Gastrocnemius medialis (tissue), 4 donors: Measurements from ENCODE around the gene STAMBPL1. TPM values are rescaled to one million over a fixed set of nuclear protein-coding genes. Genes with fewer than 3 reads are reported as not detected.

ENCODE experiments used
- ATAC-seq, 2 donors: fragments of 150-250 bp; one replicate each; pipeline ENCODE4 v1.9.1; 2016
- DNase-seq, 2 donors: peaks; one replicate each; pipeline ENCODE4 v3.0.0-alpha.2; 2019
- H3K27ac ChIP-seq, 4 donors: fragments of 200-600 bp; sonication (generic); 1 replicate in 1 of 4; 2 replicates in 3 of 4; pipeline ENCODE4 v1.5.1; 2016 to 2018; ENCODE audit warnings: mild to moderate bottlenecking in 2 of 4, moderate library complexity in 1 of 4
- H3K27me3 ChIP-seq, 3 donors: fragments of 200-600 bp; sonication (generic) in 2 of 3; 1 replicate in 1 of 3; 2 replicates in 2 of 3; pipeline versions ENCODE4 v1.5.1 to v1.6.0; 2016 to 2019; ENCODE audit warnings: mild to moderate bottlenecking in 1 of 3, moderate library complexity in 1 of 3
- H3K36me3 ChIP-seq, 2 donors: fragments of 200-600 bp; sonication (generic) in 1 of 2; one replicate each; pipeline ENCODE4 v1.5.1; 2017 to 2018
- H3K4me1 ChIP-seq, 2 donors: fragments of 200-600 bp; sonication (generic) in 1 of 2; one replicate each; pipeline ENCODE4 v1.5.1; 2016 to 2017; ENCODE audit warnings: mild to moderate bottlenecking in 2 of 2
- H3K4me3 ChIP-seq, 4 donors: fragments of 200-600 bp; sonication (generic) in 3 of 4; 1 replicate in 1 of 4; 2 replicates in 3 of 4; pipeline ENCODE4 v1.5.1; 2016 to 2019; ENCODE audit warnings: mild to moderate bottlenecking in 2 of 4
- H3K9me3 ChIP-seq, 3 donors: fragments of 200-600 bp; sonication (generic) in 2 of 3; 1 replicate in 1 of 3; 2 replicates in 2 of 3; pipeline ENCODE4 v1.5.1; 2016 to 2019
- CTCF ChIP-seq, 5 experiments: fragments of 450-650 bp in 3 of 5; fragments of 200-600 bp in 2 of 5; sonication (generic) in 2 of 5; IDR thresholded peaks in 4 of 5; conservative IDR thresholded peaks in 1 of 5; 1 replicate in 4 of 5; 2 replicates in 1 of 5; pipeline ENCODE4 v1.5.1; 2016 to 2019; ENCODE audit warnings: antibody characterized with exemption in 5 of 5, mild to moderate bottlenecking in 3 of 5, moderate library complexity in 3 of 5
- POLR2A ChIP-seq, 2 donors: fragments of 450-650 bp; IDR thresholded peaks; one replicate each; pipeline ENCODE4 v1.6.1; 2017; ENCODE audit warnings: antibody characterized with exemption in 2 of 2, mild to moderate bottlenecking in 2 of 2, moderate library complexity in 2 of 2
- in situ Hi-C, 4 donors: fragments of 200-750 bp; cut with MboI; loops; one replicate each; pipeline versions ENCODE4 v1.15.0 to v1.8.0; 2017; ENCODE audit warnings: low sequenced_read_pairs in 4 of 4
- intact Hi-C: fragments of 100-400 bp; cut with DNase I; formaldehyde crosslinking; loops from one replicate; pipeline ENCODE4 v1.15.1; 2023; ENCODE audit warnings: low total_unique reads
- total RNA-seq, 4 donors: library from RNA; depleted of rRNA; stranded (reverse); fragments of >200 nt; gene quantifications; one replicate each; pipeline versions ENCODE4 v1.1.0 to v1.2.3, GENCODE V29; 2016

STAMBPL1 gene
- total RNA-seq, 4 donors from 2014 or later: 0.72 to 1.4 (median 1.0) TPM

- Histone ChIP-seq H3K27me3 (no peaks in the 10 kb centered on the region), H3K9me3 (no peaks in the 10 kb centered on the region), H3K4me1 (peaks cover 0 to 5% of the 10 kb centered on the region in 2 donors), H3K36me3 (no peaks in the 10 kb centered on the region), H3K27ac (no peak overlapping the region), H3K4me3 (no peak overlapping the region)
- ATAC-seq (no peak), DNase-seq (no peak)
- TF ChIP-seq CTCF (IDR thresholded peaks at IDR 0.05 in 4 of 5, conservative IDR thresholded peaks at IDR 0.05 in 1 of 5): no peak
- no peak for TF ChIP-seq POLR2A (IDR thresholded peaks at IDR 0.05)
- in situ Hi-C loops: no loop called here
- intact Hi-C loops: no loop called here
These were observed 38.3 kb downstream of the STAMBPL1 start for GRCh38 chr10:88918191-88918905.

GRCh38 chr10:88919041-88919440 is 39.0 kb downstream of the STAMBPL1 start:
- DNase-seq: no peak
- Histone ChIP-seq H3K27me3 (no peaks in the 10 kb centered on the region), H3K9me3 (no peaks in the 10 kb centered on the region), H3K36me3 (no peaks in the 10 kb centered on the region), H3K4me3 (no peak overlapping the region), H3K27ac (no peak overlapping the region), H3K4me1 (peaks cover 0 to 5% of the 10 kb centered on the region in 2 donors)
- TF ChIP-seq CTCF (IDR thresholded peaks at IDR 0.05 in 4 of 5, conservative IDR thresholded peaks at IDR 0.05 in 1 of 5): no peak
- TF ChIP-seq POLR2A (IDR thresholded peaks at IDR 0.05): no peak
- ATAC-seq: no peak
- in situ Hi-C loops (no loop called here), intact Hi-C loops (no loop called here)

GRCh38 chr10:88920198-88920597 is 40.2 kb downstream of the STAMBPL1 start:
- no peak for ATAC-seq
- no peak for DNase-seq
- no peaks in the 10 kb centered on the region for H3K27me3 ChIP-seq

GRCh38 chr10:88920986-88921593 is 41.0 kb downstream of the STAMBPL1 start:
- H3K4me1 ChIP-seq: peaks cover 6 to 7% of the 10 kb centered on the region in 2 donors
- TF ChIP-seq POLR2A (IDR thresholded peaks at IDR 0.05) (no peak), CTCF (IDR thresholded peaks at IDR 0.05 in 4 of 5, conservative IDR thresholded peaks at IDR 0.05 in 1 of 5) (no peak)
- no peaks in the 10 kb centered on the region for H3K27me3 ChIP-seq
- H3K4me3 ChIP-seq: no peak overlapping the region
- H3K9me3 ChIP-seq: no peaks in the 10 kb centered on the region
- no peak for DNase-seq
- in situ Hi-C loops: no loop called here
- ATAC-seq: no peak
- intact Hi-C loops: no loop called here
- no peak overlapping the region for H3K27ac ChIP-seq
- no peaks in the 10 kb centered on the region for H3K36me3 ChIP-seq

More at GRCh38 chr10:88920198-88920597, 40.2 kb downstream of the STAMBPL1 start:
- Histone ChIP-seq H3K36me3 (no peaks in the 10 kb centered on the region), H3K4me3 (no peak overlapping the region), H3K27ac (no peak overlapping the region), H3K4me1 (peaks cover 0 to 5% of the 10 kb centered on the region in 2 donors), H3K9me3 (no peaks in the 10 kb centered on the region)
- in situ Hi-C loops: no loop called here
- intact Hi-C loops: no loop called here
- no peak for TF ChIP-seq POLR2A (IDR thresholded peaks at IDR 0.05)
- no peak for TF ChIP-seq CTCF (IDR thresholded peaks at IDR 0.05 in 4 of 5, conservative IDR thresholded peaks at IDR 0.05 in 1 of 5)
